GM12873 (cell line): ENCODE results near the gene PGM2L1.

ENCODE experiments used
- CTCF ChIP-seq: IDR thresholded peaks from 2 replicates; pipeline ENCODE4 v1.5.1; 2012; ENCODE audit warnings: low read depth, mild to moderate bottlenecking, moderate library complexity, low read length, control low read depth; ENCODE audit not compliant: insufficient read depth; ENCODE audit errors: missing control alignments

PGM2L1 gene

DNA sequence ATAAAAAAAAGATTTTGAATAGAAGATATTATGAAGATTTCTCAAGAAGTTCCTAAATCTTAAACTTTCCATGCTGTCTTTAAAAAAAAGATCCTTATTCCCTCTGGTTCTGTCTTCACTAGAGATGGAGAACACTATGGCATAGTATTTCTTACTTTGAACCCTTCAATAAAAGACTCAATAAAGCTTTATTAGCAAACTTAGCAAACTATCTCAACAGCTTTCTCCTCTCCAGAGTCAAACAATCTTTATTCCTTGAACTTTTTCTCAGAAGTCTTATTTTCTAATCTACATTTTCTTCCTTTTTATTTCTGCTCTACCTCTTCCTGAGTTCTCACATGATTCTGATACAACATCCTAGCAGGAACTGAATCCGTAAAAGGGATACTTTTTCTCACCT lies 65.0 kb downstream of the PGM2L1 start:
- no peak for TF ChIP-seq CTCF

DNA sequence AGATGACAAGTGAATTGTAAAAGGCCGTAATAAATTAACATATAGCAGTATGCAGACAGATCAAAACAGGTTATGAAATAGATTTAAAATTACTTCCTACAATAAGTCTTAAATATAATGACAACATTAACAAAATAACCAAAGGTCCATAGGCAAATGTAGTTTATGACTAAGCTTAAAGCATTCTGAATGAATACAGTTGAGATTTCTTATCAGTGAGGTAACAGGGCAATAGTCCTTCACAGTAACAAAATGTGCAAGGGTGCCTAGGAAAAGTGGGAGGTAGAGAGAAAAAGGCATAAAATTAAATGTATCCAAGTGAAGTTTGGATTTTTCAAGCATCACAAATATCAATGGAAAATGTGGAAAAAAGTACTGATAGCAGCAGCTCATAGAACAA lies 65.9 kb downstream of the PGM2L1 start:
- no peak for TF ChIP-seq CTCF

- TF ChIP-seq CTCF: no peak
These were observed 68.0 kb downstream of the PGM2L1 start for GRCh38 chr11:74330075-74330858.

GRCh38 chr11:74327076-74327475 lies 71.2 kb downstream of the PGM2L1 start:
- TF ChIP-seq CTCF: no peak

GRCh38 chr11:74326665-74327064 lies 71.6 kb downstream of the PGM2L1 start:
- no peak for TF ChIP-seq CTCF

GRCh38 chr11:74325649-74326645 lies 72.3 kb downstream of the PGM2L1 start:
- TF ChIP-seq CTCF: no peak

DNA sequence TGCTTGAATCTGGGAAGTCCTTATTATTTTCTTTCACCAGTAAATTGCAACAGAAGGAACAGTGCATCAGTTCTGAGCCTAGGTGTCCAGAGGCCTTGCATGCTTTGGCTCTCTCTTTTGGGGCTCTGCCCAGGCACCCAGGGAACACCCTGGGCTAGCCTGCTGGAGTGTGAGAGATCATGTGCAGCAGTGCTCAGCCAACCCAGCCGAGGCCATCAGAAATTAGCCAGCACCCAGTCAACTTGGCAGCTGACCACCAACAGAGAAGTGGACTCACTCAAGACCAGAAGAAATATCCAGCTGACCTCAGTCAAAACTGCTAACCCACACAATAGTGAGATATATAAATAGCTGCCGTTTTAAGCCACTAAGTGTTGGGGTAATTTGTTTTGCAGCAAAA lies 75.6 kb downstream of the PGM2L1 start:
- no peak for TF ChIP-seq CTCF
